Measurements from ENCODE around the gene IGFBP4. TPM values are rescaled to one million over a fixed set of nuclear protein-coding genes. Genes with fewer than 3 reads are reported as not detected.

IGFBP4 gene
- total and polyA plus RNA-seq, 4 donors, result 197 to 565 (median 215) TPM

DNA sequence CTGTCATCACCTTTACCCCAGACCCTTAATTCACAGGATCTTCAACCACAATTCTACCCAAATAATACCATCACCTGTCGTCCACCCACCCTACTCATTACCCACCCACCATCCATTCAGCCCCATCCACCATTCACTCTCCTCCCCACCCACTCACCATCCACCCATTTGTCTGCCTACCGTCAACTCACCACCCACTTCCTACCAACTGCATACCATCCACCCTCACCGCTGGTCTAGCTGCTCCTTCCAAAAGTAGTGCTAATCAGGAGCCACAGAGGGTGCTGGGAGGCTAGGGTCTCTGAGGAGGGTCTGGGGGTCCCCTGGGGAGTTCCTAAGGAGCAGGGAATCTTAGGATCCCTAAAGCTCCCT is 12.0 kb upstream of the IGFBP4 start:
- no peaks in the 10 kb centered on the region for H3K36me3 ChIP-seq (ENCODE audit: control insufficient read depth in 4 of 4, insufficient read depth in 4 of 4, low read length in 4 of 4)
- H3K27me3 ChIP-seq (ENCODE audit: control insufficient read depth in 3 of 3, insufficient read depth in 3 of 3, low read length in 2 of 3), result no peaks in the 10 kb centered on the region
- no peak overlapping the region for H3K9ac ChIP-seq (ENCODE audit: insufficient read depth in 1 of 2, low read length in 2 of 2)
- ATAC-seq (ENCODE audit: insufficient read depth, low FRiP score) (no peak), DNase-seq (no peak)
- peaks cover 0 to 6% (median 2%) of the 10 kb centered on the region in 5 donors for H3K4me1 ChIP-seq (ENCODE audit: control insufficient read depth in 5 of 5, insufficient read depth in 5 of 5, low read length in 5 of 5)
- TF ChIP-seq, protein P1, sequence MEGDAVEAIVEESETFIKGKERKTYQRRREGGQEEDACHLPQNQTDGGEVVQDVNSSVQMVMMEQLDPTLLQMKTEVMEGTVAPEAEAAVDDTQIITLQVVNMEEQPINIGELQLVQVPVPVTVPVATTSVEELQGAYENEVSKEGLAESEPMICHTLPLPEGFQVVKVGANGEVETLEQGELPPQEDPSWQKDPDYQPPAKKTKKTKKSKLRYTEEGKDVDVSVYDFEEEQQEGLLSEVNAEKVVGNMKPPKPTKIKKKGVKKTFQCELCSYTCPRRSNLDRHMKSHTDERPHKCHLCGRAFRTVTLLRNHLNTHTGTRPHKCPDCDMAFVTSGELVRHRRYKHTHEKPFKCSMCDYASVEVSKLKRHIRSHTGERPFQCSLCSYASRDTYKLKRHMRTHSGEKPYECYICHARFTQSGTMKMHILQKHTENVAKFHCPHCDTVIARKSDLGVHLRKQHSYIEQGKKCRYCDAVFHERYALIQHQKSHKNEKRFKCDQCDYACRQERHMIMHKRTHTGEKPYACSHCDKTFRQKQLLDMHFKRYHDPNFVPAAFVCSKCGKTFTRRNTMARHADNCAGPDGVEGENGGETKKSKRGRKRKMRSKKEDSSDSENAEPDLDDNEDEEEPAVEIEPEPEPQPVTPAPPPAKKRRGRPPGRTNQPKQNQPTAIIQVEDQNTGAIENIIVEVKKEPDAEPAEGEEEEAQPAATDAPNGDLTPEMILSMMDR (IDR thresholded peaks at IDR 0.05; ENCODE audit: control extremely low read depth, extremely low read depth), result no peak
- no peak overlapping the region for H3K4me3 ChIP-seq
- no peaks in the 10 kb centered on the region for H3K9me3 ChIP-seq (ENCODE audit: control insufficient read depth in 4 of 4, insufficient read depth in 3 of 4, low read length in 3 of 4)
- H3K27ac ChIP-seq (ENCODE audit: low read depth in 1 of 2, low read length in 1 of 2), result no peak overlapping the region
- 90 to 100% methylated on average over 3 of the region's 3 CpGs for WGBS, 2 donors

DNA sequence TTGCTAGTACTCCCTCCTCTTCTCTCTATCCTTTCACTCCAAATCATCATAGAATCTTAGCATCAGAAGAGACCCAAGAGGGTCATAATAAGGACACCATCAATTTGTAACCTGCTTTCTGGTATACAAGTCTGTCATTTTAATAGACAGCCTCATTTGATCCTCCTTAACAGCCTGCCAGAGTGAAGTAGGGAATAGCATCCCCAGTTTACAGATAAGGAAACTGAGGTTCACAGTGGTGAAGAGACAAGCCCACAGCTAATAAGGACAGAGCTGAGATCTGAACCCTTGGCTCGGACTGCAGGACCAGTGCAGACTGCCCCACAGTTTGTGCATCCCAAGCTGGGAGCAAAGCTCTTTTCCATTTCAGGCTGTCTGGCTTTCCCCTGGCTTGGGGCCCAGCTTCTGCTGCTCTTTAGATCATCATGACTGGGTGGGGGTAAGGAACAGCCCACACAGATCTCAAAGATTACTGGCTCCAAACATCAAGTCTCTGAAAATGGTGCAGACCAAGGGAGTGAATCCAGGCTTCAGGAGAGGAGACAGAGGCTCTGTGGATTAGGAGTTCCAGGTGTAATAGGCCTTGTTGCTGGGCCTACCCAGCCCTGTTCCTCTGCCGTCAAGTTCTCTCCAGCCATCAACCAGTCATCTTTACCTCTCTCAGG is 10.3 kb upstream of the IGFBP4 start:
- H3K9ac ChIP-seq (ENCODE audit: insufficient read depth in 1 of 2, low read length in 2 of 2), result no peak overlapping the region
- no peaks in the 10 kb centered on the region for H3K36me3 ChIP-seq (ENCODE audit: control insufficient read depth in 4 of 4, insufficient read depth in 4 of 4, low read length in 4 of 4)
- TF ChIP-seq, protein P1 (IDR thresholded peaks at IDR 0.05; ENCODE audit: control extremely low read depth, extremely low read depth), result no peak
- H3K4me1 ChIP-seq (ENCODE audit: control insufficient read depth in 5 of 5, insufficient read depth in 5 of 5, low read length in 5 of 5), result peaks cover 0 to 12% (median 3%) of the 10 kb centered on the region in 5 donors
- no peak overlapping the region for H3K27ac ChIP-seq (ENCODE audit: low read depth in 1 of 2, low read length in 1 of 2)
- DNase-seq (peak; percentile 68 to 82 (median 76)), ATAC-seq (ENCODE audit: insufficient read depth, low FRiP score) (no peak)
- H3K9me3 ChIP-seq (ENCODE audit: control insufficient read depth in 4 of 4, insufficient read depth in 3 of 4, low read length in 3 of 4), result no peaks in the 10 kb centered on the region
- 65 to 71% methylated on average over 2 of the region's 2 CpGs for WGBS, 2 donors
- H3K27me3 ChIP-seq (ENCODE audit: control insufficient read depth in 3 of 3, insufficient read depth in 3 of 3, low read length in 2 of 3), result no peaks in the 10 kb centered on the region
- no peak overlapping the region for H3K4me3 ChIP-seq

DNA sequence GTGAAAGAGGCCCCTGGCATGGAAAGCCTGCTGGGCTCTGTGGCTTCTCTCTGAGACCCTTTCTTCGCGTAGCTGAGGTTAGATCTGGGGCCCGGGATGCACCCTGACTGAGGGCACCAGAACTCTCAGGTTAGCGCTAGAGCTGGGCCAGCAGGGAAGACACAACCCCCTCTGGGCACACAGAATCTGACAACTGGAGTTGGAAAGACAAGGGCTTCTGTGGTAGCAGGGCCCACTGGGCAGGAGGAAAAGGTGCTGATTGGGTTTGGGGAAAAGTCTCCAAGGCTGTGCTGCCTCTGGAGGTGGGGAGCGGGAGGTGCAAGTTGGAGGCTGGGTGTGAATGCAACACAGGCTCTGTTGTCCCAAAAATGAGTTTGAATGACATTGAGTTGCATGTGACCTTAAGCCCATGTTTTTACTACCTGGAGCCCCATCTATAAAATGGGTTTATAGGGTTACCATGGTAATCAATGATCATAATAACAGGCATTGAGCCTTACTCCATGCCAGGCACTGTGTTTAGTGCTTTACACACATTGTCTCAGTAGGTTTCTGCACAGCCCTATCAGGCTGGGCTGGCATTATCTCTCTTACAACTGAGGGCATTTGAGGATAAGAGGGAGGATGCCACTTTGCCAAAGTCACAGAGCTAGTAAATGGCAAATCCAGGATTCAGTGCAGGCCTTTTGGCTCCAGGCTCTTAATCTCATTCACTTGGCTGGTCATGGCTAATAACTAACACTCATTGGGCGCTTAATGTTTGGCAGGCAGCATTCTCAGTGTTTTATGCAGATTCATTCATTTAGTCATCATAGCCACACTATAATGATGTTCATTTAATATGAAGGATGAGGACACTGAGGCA is 9.5 kb upstream of the IGFBP4 start:
- H3K9me3 ChIP-seq (ENCODE audit: control insufficient read depth in 4 of 4, insufficient read depth in 3 of 4, low read length in 3 of 4), result no peaks in the 10 kb centered on the region
- 89 to 91% methylated on average over 6 of the region's 6 CpGs for WGBS, 2 donors
- no peak overlapping the region for H3K4me3 ChIP-seq
- H3K36me3 ChIP-seq (ENCODE audit: control insufficient read depth in 4 of 4, insufficient read depth in 4 of 4, low read length in 4 of 4), result no peaks in the 10 kb centered on the region
- no peak overlapping the region for H3K9ac ChIP-seq (ENCODE audit: insufficient read depth in 1 of 2, low read length in 2 of 2)
- peaks cover 0 to 12% (median 3%) of the 10 kb centered on the region in 5 donors for H3K4me1 ChIP-seq (ENCODE audit: control insufficient read depth in 5 of 5, insufficient read depth in 5 of 5, low read length in 5 of 5)
- no peaks in the 10 kb centered on the region for H3K27me3 ChIP-seq (ENCODE audit: control insufficient read depth in 3 of 3, insufficient read depth in 3 of 3, low read length in 2 of 3)
- H3K27ac ChIP-seq (ENCODE audit: low read depth in 1 of 2, low read length in 1 of 2), result no peak overlapping the region
- TF ChIP-seq, protein P1 (IDR thresholded peaks at IDR 0.05; ENCODE audit: control extremely low read depth, extremely low read depth), result no peak
- ATAC-seq (ENCODE audit: insufficient read depth, low FRiP score), result no peak
- no peak for DNase-seq
